GM04504 (cell line): ENCODE results near the gene KRTAP2-1.
"Not testable (repeated sequence)": the region's sequence is repeated elsewhere in the genome, so short reads cannot be mapped to it uniquely, and the experiment has no call there.

Source experiments
- DNase-seq: peaks from one replicate; pipeline ENCODE4 v3.0.0-alpha.2; 2012; ENCODE audit warnings: low read depth

KRTAP2-1 gene

DNA sequence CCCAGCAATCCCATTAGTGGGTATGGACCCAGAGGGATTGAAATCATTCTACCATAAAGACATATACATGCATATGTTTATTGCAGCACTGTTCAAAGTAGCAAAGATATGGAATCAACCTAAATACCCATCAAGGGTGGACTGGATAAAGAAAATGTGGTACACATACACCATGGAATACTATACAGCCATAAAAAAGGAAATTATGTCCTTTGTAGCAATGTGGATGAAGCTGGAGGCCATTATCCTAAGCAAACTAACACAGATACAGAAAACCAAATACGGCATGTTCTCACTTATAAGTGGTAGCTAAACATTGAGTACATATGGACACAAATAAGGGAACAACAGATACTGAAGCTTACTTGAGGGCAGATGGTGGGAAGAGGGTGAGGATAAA lies 10.4 kb upstream of the KRTAP2-1 start:
- no peak for DNase-seq

GRCh38 chr17:41055130-41055529 lies 8.0 kb upstream of the KRTAP2-1 start, which contains the start of gene KRTAP2-2:
Gene KRTAP2-2, minus strand, starts transcription at chr17:41055230. Its CDS starts 19 bp downstream, at chr17:41055211.
- DNase-seq: not testable (repeated sequence)

DNA sequence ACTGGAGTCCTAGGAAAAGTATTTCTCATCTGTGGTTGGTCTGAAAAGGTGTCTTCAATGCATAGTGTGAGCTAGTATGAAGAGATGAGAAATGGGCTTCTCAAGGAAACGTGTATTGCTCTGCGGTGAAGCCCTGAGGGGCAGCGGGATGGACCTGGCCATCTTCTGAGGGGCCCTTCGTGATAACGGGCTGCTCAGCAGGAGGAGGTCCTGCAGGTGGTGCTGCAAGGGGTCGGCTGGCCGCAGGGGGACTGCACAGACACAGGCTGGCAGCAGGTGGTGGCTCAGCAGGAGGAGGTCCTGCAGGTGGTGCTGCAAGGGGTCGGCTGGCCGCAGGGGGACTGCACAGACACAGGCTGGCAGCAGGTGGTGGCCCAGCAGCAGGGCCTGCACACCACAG lies 7.4 kb upstream of the KRTAP2-1 start:
- DNase-seq: not testable (repeated sequence)

DNA sequence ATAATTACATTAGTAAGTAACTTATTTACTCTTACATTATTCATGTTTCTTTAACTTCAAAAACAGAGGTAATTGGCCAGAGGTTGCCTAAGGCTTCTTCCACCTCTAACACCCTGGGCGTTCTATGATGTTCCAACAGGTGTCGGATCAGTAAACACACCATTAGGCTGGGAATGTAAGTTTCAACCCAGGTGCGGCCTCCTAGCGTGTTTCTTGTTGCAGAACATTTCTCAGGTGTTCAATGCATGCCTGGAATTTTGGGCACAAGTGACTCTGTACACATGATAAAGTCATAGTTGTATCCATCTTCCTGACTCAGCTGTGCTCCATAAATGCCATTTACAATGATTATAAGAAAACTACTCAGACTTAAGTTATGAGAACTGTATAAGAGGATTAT lies 6.9 kb upstream of the KRTAP2-1 start:
- no peak for DNase-seq

DNA sequence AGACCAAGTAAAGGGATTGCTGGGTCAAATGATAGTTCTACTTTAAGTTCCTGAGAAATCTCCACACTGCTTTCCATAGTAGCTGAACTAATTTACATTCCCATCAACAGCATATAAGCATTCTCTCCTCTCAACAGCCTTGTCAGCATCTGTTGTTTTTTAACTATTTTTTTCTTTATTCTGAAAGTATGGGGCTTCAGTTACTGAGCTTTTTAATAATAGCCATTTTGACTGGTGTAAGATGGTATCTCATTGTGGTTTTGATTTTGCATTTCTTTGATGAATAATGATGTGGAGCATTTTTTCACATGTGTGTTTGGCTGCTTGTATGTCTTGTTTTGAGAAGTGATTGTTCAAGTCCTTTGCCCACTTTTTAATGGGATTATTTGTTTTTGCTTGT lies 5.5 kb upstream of the KRTAP2-1 start:
- DNase-seq: no peak

- no peak for DNase-seq
These were observed 2.0 kb upstream of the KRTAP2-1 start for GRCh38 chr17:41049110-41049509.

DNA sequence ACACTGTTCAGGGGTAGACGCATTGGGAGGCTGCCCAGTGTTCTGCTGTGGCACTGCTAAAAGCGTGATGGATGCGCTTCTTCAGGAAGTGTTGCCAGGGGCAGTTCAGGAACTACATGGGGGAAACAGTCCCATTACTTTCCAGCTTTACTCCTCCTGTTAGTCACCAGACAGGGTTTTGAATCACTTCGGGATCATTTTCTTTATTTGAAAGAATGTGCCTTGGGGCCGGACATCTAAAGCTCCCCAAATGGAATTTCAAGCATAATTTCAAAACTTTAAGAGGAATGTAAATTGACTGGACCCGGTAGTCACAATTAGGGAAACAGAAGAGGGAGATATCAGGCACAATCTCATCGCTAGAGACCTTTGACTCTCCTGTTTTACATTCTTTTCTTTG lies 1.3 kb upstream of the KRTAP2-1 start:
- DNase-seq: no peak

GRCh38 chr17:41042953-41043352 lies 4.2 kb downstream of the KRTAP2-1 start:
- DNase-seq: no peak

GRCh38 chr17:41040783-41041571 lies 6.1 kb downstream of the KRTAP2-1 start, which contains the start of gene KRTAP1-1:
Gene KRTAP1-1, minus strand, starts transcription at chr17:41041450. Its CDS starts 53 bp downstream, at chr17:41041397.
- not testable (repeated sequence) for DNase-seq

GRCh38 chr17:41037853-41038350 lies 9.2 kb downstream of the KRTAP2-1 start:
- no peak for DNase-seq

- DNase-seq: not testable (repeated sequence)
These were observed 12.7 kb downstream of the KRTAP2-1 start, which contains the start of gene KRTAP1-3 for GRCh38 chr17:41034346-41034935. Gene KRTAP1-3, minus strand, starts transcription at chr17:41034874. Its CDS starts 53 bp downstream, at chr17:41034821.

GRCh38 chr17:41029633-41030245 lies 17.4 kb downstream of the KRTAP2-1 start, which contains the start of gene KRTAP1-4:
Gene KRTAP1-4, minus strand, starts transcription at chr17:41030195. Its CDS starts 117 bp downstream, at chr17:41030078.
- no peak for DNase-seq

DNA sequence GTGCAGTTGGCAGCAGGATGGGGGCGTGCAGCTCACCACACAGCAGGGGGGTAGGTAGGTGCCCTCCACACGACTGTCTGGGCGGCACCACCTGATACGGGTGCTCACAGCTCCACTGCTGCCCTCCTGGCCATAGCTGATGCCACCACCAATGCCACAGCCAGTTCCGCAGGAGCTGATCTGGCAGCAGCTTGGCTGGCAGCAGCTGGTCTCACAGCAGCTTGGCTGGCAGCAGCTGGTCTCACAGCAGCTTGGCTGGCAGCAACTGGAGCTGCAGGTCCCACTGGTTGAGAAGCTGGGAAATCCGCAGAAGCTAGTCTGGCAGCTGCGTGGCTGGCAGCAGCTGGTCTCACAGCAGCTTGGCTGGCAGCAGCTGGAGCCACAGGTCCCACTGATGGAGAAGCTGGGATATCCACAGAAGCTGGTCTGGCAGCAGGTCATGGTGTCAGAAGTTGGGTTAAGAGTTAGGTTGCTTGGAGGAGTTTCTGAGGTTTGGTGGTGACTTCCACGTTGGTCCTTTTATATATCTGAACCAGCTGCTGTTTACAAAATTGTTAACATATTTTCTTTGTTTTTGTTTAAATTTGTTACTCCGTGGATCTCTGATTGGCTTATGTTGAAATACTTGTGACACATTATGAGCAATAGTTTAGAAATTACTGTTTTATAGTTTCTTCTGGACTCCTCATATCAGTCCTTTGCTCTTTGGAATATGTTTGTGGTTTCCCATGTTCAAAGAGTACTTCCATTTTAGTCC lies 20.2 kb downstream of the KRTAP2-1 start, which contains the start of gene KRTAP1-5:
Gene KRTAP1-5, minus strand, starts transcription at position 494 of the 757 bp plus-strand sequence. Its CDS starts 53 bp downstream, at position 441.
- peak; percentile 80 for DNase-seq

GRCh38 chr17:41024697-41025096 lies 22.4 kb downstream of the KRTAP2-1 start:
- peak; percentile 24 for DNase-seq

DNA sequence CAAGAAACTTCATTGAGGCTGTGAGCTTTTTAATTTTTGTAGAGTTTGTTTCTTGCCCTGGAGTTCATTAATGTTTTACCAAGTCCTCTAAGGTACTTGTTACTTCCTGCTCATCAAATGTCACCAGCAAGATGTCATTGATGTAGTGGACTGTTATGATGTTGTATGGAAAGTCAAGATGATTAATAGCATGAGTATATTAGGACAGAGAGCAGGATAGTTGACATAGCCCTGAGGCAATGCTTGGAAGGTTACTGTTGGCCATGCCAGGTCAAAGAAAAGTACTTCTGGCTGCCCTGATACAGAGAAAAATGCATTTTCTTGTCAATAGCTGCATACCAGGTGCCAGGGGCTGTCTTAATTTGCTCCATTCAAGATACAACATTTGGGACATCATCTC lies 26.8 kb downstream of the KRTAP2-1 start:
- no peak for DNase-seq

- DNase-seq: no peak
These were observed 27.7 kb downstream of the KRTAP2-1 start for GRCh38 chr17:41019415-41019814.

DNA sequence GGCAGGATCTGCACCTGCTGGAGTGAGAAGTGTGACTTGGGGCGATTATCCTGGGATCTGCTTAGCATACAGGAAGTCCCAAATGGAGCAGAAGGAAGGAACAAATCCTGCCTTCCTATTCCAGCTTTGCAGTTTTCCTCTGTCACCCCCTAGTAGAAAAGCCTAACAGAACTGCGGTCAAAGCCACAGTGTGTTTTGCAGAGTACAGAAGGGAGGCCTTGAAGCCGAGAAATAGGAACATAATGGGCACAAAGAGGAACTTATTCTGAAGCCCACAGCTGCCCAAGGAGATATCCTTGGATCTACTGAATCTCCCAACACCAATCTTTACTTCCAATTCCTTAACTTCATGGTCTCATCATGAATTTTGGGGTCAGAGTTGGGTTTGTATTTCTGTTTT lies 28.6 kb downstream of the KRTAP2-1 start:
- no peak for DNase-seq

DNA sequence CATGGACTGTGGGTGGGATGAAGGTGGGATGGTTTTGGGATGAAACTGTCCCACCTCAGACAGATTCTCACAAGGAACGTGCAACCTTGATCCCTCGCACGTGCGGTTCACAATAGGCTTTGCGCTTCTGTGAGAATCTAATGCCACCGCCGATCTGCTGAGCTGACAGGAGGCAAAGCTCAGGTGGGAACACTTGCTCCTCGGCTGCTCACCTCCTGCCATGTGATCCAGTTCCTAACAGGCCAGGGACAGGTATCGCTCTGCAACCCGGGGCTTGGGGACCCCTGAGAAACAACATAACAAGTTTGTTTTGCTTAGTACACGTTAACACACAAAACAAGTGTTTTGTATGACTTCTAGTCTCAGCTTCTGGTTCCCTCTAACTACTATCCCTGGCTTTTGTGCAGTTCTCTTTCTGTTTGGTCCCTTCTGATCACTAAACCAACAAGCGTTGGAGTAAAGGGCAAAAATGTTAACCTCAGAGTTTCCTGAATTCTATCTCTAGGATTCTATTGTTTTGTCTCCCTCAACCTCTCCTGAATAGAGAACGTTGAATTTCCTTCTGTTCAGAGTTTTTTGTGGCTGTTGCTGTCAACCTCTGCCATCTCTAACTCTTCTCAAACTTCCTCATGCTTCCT lies 30.4 kb downstream of the KRTAP2-1 start:
- no peak for DNase-seq

- no peak for DNase-seq
These were observed 31.7 kb downstream of the KRTAP2-1 start for GRCh38 chr17:41015454-41015853.

- DNase-seq: peak; percentile 69
These were observed 33.5 kb downstream of the KRTAP2-1 start for GRCh38 chr17:41013606-41014005.

GRCh38 chr17:41013181-41013580 lies 33.9 kb downstream of the KRTAP2-1 start:
- DNase-seq: peak; percentile 72
